Tibial nerve (tissue), 4 donors: ENCODE measurements around the gene LRRC4C.

Experiments used
- EP300 ChIP-seq, 2 donors: sonication (generic); formaldehyde crosslinking; IDR thresholded peaks; one replicate each; pipeline ENCODE4 v1.6.1; 2017; ENCODE audit warnings: antibody characterized with exemption in 2 of 2, mild to moderate bottlenecking in 1 of 2
- POLR2A ChIP-seq, 2 donors: fragments of 450-650 bp; IDR thresholded peaks; one replicate each; pipeline ENCODE4 v1.6.1; 2017; ENCODE audit warnings: antibody characterized with exemption in 2 of 2, mild to moderate bottlenecking in 2 of 2, moderate library complexity in 2 of 2
- TF ChIP-seq, protein P1 (sequence below), 5 experiments: fragments of 200-600 bp in 3 of 5; fragments of 450-650 bp in 2 of 5; sonication (generic) in 3 of 5; IDR thresholded peaks; one replicate each; pipeline ENCODE4 v1.5.1; 2016 to 2019; ENCODE audit warnings: antibody characterized with exemption in 5 of 5, mild to moderate bottlenecking in 3 of 5, moderate library complexity in 2 of 5

DNA sequence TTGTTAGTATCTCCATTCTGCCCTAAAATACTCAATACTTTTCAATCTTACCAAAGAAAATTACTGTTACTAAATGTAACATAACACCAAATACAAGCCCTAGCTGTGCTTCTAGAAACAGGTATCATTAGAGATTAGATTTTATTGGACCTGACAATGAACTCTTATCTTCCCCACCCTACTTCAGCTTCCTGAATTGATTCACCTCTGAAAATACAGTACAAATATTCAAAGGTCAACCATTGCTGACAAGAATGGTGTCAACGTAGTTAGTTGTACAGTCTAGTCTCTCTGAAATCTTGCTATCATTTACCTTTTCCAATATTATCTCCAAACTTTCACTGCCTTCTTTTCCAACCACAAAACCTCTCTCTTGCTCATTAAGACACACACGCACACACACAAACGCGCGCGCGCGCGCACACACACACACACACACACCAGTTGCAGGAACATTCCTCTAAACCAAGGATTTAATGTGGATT lies 22.4 kb downstream of the LRRC4C start:
- TF ChIP-seq, protein P1, sequence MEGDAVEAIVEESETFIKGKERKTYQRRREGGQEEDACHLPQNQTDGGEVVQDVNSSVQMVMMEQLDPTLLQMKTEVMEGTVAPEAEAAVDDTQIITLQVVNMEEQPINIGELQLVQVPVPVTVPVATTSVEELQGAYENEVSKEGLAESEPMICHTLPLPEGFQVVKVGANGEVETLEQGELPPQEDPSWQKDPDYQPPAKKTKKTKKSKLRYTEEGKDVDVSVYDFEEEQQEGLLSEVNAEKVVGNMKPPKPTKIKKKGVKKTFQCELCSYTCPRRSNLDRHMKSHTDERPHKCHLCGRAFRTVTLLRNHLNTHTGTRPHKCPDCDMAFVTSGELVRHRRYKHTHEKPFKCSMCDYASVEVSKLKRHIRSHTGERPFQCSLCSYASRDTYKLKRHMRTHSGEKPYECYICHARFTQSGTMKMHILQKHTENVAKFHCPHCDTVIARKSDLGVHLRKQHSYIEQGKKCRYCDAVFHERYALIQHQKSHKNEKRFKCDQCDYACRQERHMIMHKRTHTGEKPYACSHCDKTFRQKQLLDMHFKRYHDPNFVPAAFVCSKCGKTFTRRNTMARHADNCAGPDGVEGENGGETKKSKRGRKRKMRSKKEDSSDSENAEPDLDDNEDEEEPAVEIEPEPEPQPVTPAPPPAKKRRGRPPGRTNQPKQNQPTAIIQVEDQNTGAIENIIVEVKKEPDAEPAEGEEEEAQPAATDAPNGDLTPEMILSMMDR (IDR thresholded peaks at IDR 0.05) = no peak
- TF ChIP-seq POLR2A (IDR thresholded peaks at IDR 0.05) (no peak), EP300 (IDR thresholded peaks at IDR 0.05) (no peak)
